LNCaP clone FGC (cell line): ENCODE measurements around the gene FAM47B.

Experiments used
- DNase-seq: peaks from one replicate; pipeline ENCODE4 v3.0.0-alpha.2; 2011; ENCODE audit warnings: low read depth
- H3K4me3 ChIP-seq: 2 replicates; pipeline ENCODE4 v1.5.1; 2011; ENCODE audit warnings: mild to moderate bottlenecking, low read depth, low read length, control low read depth
- CTCF ChIP-seq: IDR thresholded peaks from 2 replicates; pipeline ENCODE4 v1.5.1; 2012; ENCODE audit warnings: mild to moderate bottlenecking; ENCODE audit not compliant: control insufficient read depth, insufficient read depth; ENCODE audit errors: extremely low read depth

FAM47B gene

GRCh38 chrX:34972206-34972605 lies 29.6 kb downstream of the FAM47B start:
- no peak for DNase-seq
- H3K4me3 ChIP-seq, result no peak overlapping the region
- TF ChIP-seq CTCF, result no peak

- no peak for DNase-seq
- TF ChIP-seq CTCF, result no peak
- H3K4me3 ChIP-seq, result no peak overlapping the region
These were observed 35.6 kb downstream of the FAM47B start for GRCh38 chrX:34978171-34978570.

GRCh38 chrX:34987646-34988045 lies 45.0 kb downstream of the FAM47B start:
- no peak for DNase-seq
- no peak for TF ChIP-seq CTCF
- H3K4me3 ChIP-seq, result no peak overlapping the region
